GM12891 (cell line): ENCODE results near the gene FBXL4.

Experiments used
- POLR2A ChIP-seq: IDR thresholded peaks from 2 replicates; pipeline ENCODE4 v1.6.1; 2011; ENCODE audit warnings: low read depth, low read length, control low read depth
- POLR2AphosphoS5 ChIP-seq: IDR thresholded peaks from 2 replicates; pipeline ENCODE4 v1.6.1; 2011; ENCODE audit warnings: low read depth, low read length, control low read depth
- SPI1 ChIP-seq: IDR thresholded peaks from 2 replicates; pipeline ENCODE4 v1.6.1; 2011; ENCODE audit warnings: low read depth, low read length, control low read depth
- TAF1 ChIP-seq: IDR thresholded peaks from 2 replicates; pipeline ENCODE4 v1.6.1; 2011; ENCODE audit warnings: low read depth, low read length, control low read depth

- no peak for TF ChIP-seq POLR2AphosphoS5
- no peak for TF ChIP-seq POLR2A
- no peak for TF ChIP-seq SPI1
- TF ChIP-seq TAF1: no peak
Observed at GRCh38 chr6:98834060-98835031, 113.4 kb downstream of the FBXL4 start, which contains the start of gene POU3F2.
